SK-N-SH (cell line): ENCODE measurements around the gene NOLC1. TPM values are rescaled to one million over a fixed set of nuclear protein-coding genes. Genes with fewer than 3 reads are reported as not detected.
A peak's percentile ranks its signal among the peaks of the same experiment; 100 is the strongest.

Experiments
- CTCF ChIA-PET: fragments of 300-600, 350-600 bp; formaldehyde crosslinking; extraction: SDS; loops from one replicate; lab custom pipeline; 2021; lab: Yijun Ruan, JAX
- POLR2A ChIA-PET: fragments of 350-600 bp; sonication (Branson Sonifier 250); formaldehyde crosslinking; extraction: SDS; loops from one replicate; lab custom pipeline; 2020; ENCODE audit warnings: antibody characterized with exemption, inconsistent platforms; lab: Yijun Ruan, JAX
- DNase-seq: peaks from one replicate; pipeline ENCODE4 v3.0.0; 2012
- H2AFZ ChIP-seq: fragments of 200-600 bp; sonication (generic); 2 replicates; pipeline ENCODE4 v1.8.1; 2016; ENCODE audit warnings: antibody characterized with exemption, mild to moderate bottlenecking, low read depth
- H3F3A ChIP-seq: fragments of 200-600 bp; sonication (generic); replicated peaks from 2 replicates; pipeline ENCODE3; 2016; ENCODE audit warnings: antibody characterized with exemption, mild to moderate bottlenecking; ENCODE audit not compliant: insufficient read depth
- H3K27ac ChIP-seq, 2 experiments: fragments of 200-500 bp in 1 of 2; fragments of 200-600 bp in 1 of 2; sonication (Bioruptor generic) in 1 of 2; sonication (generic), shearing (Covaris generic) in 1 of 2; 2 replicates each; pipeline versions ENCODE4 v1.5.1 to v1.6.1; 2014 to 2016; ENCODE audit warnings: low read depth in 2 of 2, inconsistent platforms in 1 of 2, low read length in 1 of 2, mild to moderate bottlenecking in 1 of 2, mixed read lengths in 1 of 2
- H3K27me3 ChIP-seq: fragments of 200-600 bp; sonication (generic), shearing (Covaris generic); 2 replicates; pipeline ENCODE4 v1.6.1; 2016; ENCODE audit warnings: mixed run types; ENCODE audit not compliant: insufficient read depth
- H3K36me3 ChIP-seq, 2 experiments: fragments of 200-500 bp in 1 of 2; fragments of 200-600 bp in 1 of 2; sonication (Bioruptor generic) in 1 of 2; sonication (generic) in 1 of 2; replicated peaks in 1 of 2; 2 replicates each; pipeline versions ENCODE3 to v1.5.1; 2014 to 2016; ENCODE audit warnings: low read length in 1 of 2, mild to moderate bottlenecking in 1 of 2; ENCODE audit not compliant: insufficient read depth in 2 of 2, control insufficient read depth in 1 of 2
- H3K4me1 ChIP-seq, 2 experiments: fragments of 200-500 bp in 1 of 2; fragments of 200-600 bp in 1 of 2; sonication (Bioruptor generic) in 1 of 2; sonication (generic), shearing (Covaris generic) in 1 of 2; 2 replicates each; pipeline versions ENCODE4 v1.5.1 to v1.6.1; 2014 to 2016; ENCODE audit warnings: low read depth in 1 of 2, low read length in 1 of 2, mixed run types in 1 of 2; ENCODE audit not compliant: insufficient read depth in 2 of 2, control insufficient read depth in 1 of 2
- H3K4me2 ChIP-seq: fragments of 200-600 bp; sonication (generic), shearing (Covaris generic); 2 replicates; pipeline ENCODE4 v1.6.1; 2017; ENCODE audit warnings: mixed run types
- H3K4me3 ChIP-seq, 2 experiments: fragments of 200-500 bp in 1 of 2; fragments of 200-600 bp in 1 of 2; sonication (Bioruptor generic) in 1 of 2; sonication (generic), shearing (Covaris generic) in 1 of 2; 2 replicates each; pipeline versions ENCODE4 v1.5.1 to v1.8.1; 2014 to 2016; ENCODE audit warnings: low read depth in 2 of 2, inconsistent platforms in 1 of 2, low read length in 1 of 2, mild to moderate bottlenecking in 1 of 2, mixed read lengths in 1 of 2, moderate library complexity in 1 of 2
- H3K79me2 ChIP-seq: fragments of 200-600 bp; sonication (generic); 2 replicates; pipeline ENCODE4 v1.8.1; 2017; ENCODE audit warnings: mild to moderate bottlenecking; ENCODE audit not compliant: insufficient read depth
- H3K9ac ChIP-seq: fragments of 200-600 bp; sonication (generic); 2 replicates; pipeline ENCODE4 v1.6.1; 2017; ENCODE audit warnings: mixed run types
- H3K9me2 ChIP-seq: fragments of 200-600 bp; sonication (generic); 2 replicates; pipeline ENCODE4 v1.6.1; 2017; ENCODE audit warnings: mixed run types
- H3K9me3 ChIP-seq: fragments of 200-600 bp; sonication (generic); 2 replicates; pipeline ENCODE4 v1.6.1; 2017; ENCODE audit warnings: mixed run types, mild to moderate bottlenecking, moderate library complexity
- H4K20me1 ChIP-seq: fragments of 200-600 bp; sonication (generic); 2 replicates; pipeline ENCODE4 v1.6.1; 2017; ENCODE audit warnings: mild to moderate bottlenecking, mixed run types; ENCODE audit not compliant: insufficient read depth
- EP300 ChIP-seq, 2 experiments: IDR thresholded peaks; 2 replicates each; pipeline versions ENCODE4 v1.4.0 to v1.6.1; 2012; ENCODE audit warnings: borderline replicate concordance in 1 of 2, low read depth in 1 of 2, low read length in 1 of 2
- FOXJ3 ChIP-seq: sonication (generic); formaldehyde crosslinking; IDR thresholded peaks from 2 replicates; pipeline ENCODE4 v1.5.1; 2020; ENCODE audit warnings: mild to moderate bottlenecking, missing genetic modification reagents
- GATA2 ChIP-seq: sonication (generic); formaldehyde crosslinking; IDR thresholded peaks from 2 replicates; pipeline ENCODE4 v1.5.0; 2020; ENCODE audit warnings: mild to moderate bottlenecking, missing genetic modification reagents
- MAX ChIP-seq: IDR thresholded peaks from 2 replicates; pipeline ENCODE4 v1.4.0; 2012; ENCODE audit warnings: low read depth
- NFIC ChIP-seq: IDR thresholded peaks from 2 replicates; pipeline ENCODE4 v1.4.0; 2012; ENCODE audit warnings: borderline replicate concordance
- POLR2AphosphoS5 ChIP-seq: IDR thresholded peaks from 2 replicates; pipeline ENCODE4 v1.6.1; 2012; ENCODE audit warnings: low read depth, low read length
- RAD21 ChIP-seq: IDR thresholded peaks from 2 replicates; pipeline ENCODE4 v1.6.1; 2012; ENCODE audit warnings: mild to moderate bottlenecking, low read length
- RFX5 ChIP-seq: IDR thresholded peaks from 2 replicates; pipeline ENCODE4 v1.6.1; 2012; ENCODE audit warnings: mild to moderate bottlenecking, improper control_type of control experiment, low read length
- SMC3 ChIP-seq: IDR thresholded peaks from 2 replicates; pipeline ENCODE4 v1.6.1; 2012; ENCODE audit warnings: low read depth, low read length, improper control_type of control experiment
- TCF12 ChIP-seq: IDR thresholded peaks from 2 replicates; pipeline ENCODE4 v1.4.0; 2012
- USF2 ChIP-seq: fragments of 150-350 bp; IDR thresholded peaks from 2 replicates; pipeline ENCODE4 v1.6.1; 2017; ENCODE audit warnings: antibody characterized with exemption, low read length, low read depth, borderline replicate concordance
- ZBTB33 ChIP-seq: IDR thresholded peaks from 2 replicates; pipeline ENCODE4 v1.4.0; 2012; ENCODE audit warnings: low read depth, borderline replicate concordance
- WGBS: methylation state at CpG from one replicate; pipeline ENCODE4 v1.1.6; 2017; ENCODE audit warnings: low lambda C conversion rate; 5-methylcytosine and 5-hydroxymethylcytosine counted together
- polyA plus RNA-seq, 3 experiments: library from polyadenylated mRNA; depleted of rRNA; stranded (reverse); fragments of >200 nt; gene quantifications; 2 replicates each; pipeline ENCODE4 v1.2.3, GENCODE V29; 2012

Gene NOLC1
- polyA plus RNA-seq, 1 of the 3 experiments (the other 2 are of a cell fraction): 71.8 TPM

- H3K36me3 ChIP-seq: no peaks in the 10 kb centered on the region
- peaks cover 11% of the 10 kb centered on the region for H3F3A ChIP-seq
- POLR2A ChIA-PET: interaction anchor here (1.3 kb wide), 1 partner anchor 17 kb away, joined by 6 read pairs; the partner anchor contains the start of gene ELOVL3
- peaks cover 4% of the 10 kb centered on the region; the same call in 1 of the 2 replicates for H3K9me3 ChIP-seq
- peaks cover 9 to 14% of the 10 kb centered on the region in 2 experiments; a peak in 3 of 4 replicates for H3K4me1 ChIP-seq
- H4K20me1 ChIP-seq: peaks cover 6% of the 10 kb centered on the region; the same call in 1 of the 2 replicates
- H3K27ac ChIP-seq: peak overlapping the region; percentile 44 to 79; a peak in 3 of 4 replicates
- H3K9me2 ChIP-seq: no peaks in the 10 kb centered on the region
- no peaks in the 10 kb centered on the region for H3K79me2 ChIP-seq
- no peak overlapping the region for H3K9ac ChIP-seq
- 20% methylated on average over 5 of the region's 5 CpGs for WGBS
- peak overlapping the region; percentile 57; the same call in 1 of the 2 replicates for H2AFZ ChIP-seq
- H3K4me3 ChIP-seq: no peak overlapping the region
- H3K4me2 ChIP-seq: peak overlapping the region; percentile 59; the same call in 1 of the 2 replicates
- H3K27me3 ChIP-seq: no peaks in the 10 kb centered on the region
- CTCF ChIA-PET: interaction anchor here (0.8 to 5.1 kb wide), 7 partner anchors 18 to 191 kb away, joined by 3 to 28 read pairs (median 6); no protein-coding TSS in a partner anchor
- TF ChIP-seq POLR2AphosphoS5 (no peak), EP300 (IDR thresholded peaks at IDR 0.05; ENCODE audit: borderline replicate concordance in 1 of 2, low read depth in 1 of 2, low read length in 1 of 2) (peak in 1 of 2 experiments; percentile 65; a peak in 2 of 4 replicates), GATA2 (CRISPR knock-in tag) (peak; percentile 95), SMC3 (no peak), TCF12 (peak; percentile 66), USF2 (no peak), RAD21 (peak; percentile 26), MAX (no peak), FOXJ3 (CRISPR knock-in tag) (peak; percentile 40; the same call in 1 of the 2 replicates), NFIC (peak; percentile 71)
- peak; percentile 87 for DNase-seq
Measured at GRCh38 chr10:102208311-102209035, 56.3 kb downstream of the NOLC1 start.

- Histone ChIP-seq H3K9me2 (no peaks in the 10 kb centered on the region), H3K27ac (no peak overlapping the region)
- CTCF ChIA-PET: interaction anchor here (0.8 to 5.1 kb wide), 3 partner anchors 15 to 42 kb away, joined by 3 to 28 read pairs (median 23); no protein-coding TSS in a partner anchor
Measured at GRCh38 chr10:102211615-102212299, 59.6 kb downstream of the NOLC1 start.

More at GRCh38 chr10:102211615-102212299, 59.6 kb downstream of the NOLC1 start:
- H3K79me2 ChIP-seq: no peaks in the 10 kb centered on the region
- H2AFZ ChIP-seq: no peak overlapping the region
- peaks cover 11% of the 10 kb centered on the region for H3F3A ChIP-seq
- no peak overlapping the region for H3K4me2 ChIP-seq
- peaks cover 6% of the 10 kb centered on the region; the same call in 1 of the 2 replicates for H4K20me1 ChIP-seq
- no peaks in the 10 kb centered on the region for H3K9me3 ChIP-seq
- no peak for DNase-seq
- no peaks in the 10 kb centered on the region for H3K36me3 ChIP-seq
- no peak for TF ChIP-seq ZBTB33
- TF ChIP-seq RFX5: no peak
- no peak for TF ChIP-seq RAD21
- TF ChIP-seq SMC3: no peak
- H3K4me3 ChIP-seq: no peak overlapping the region
- H3K4me1 ChIP-seq: peaks cover 9 to 14% of the 10 kb centered on the region in 2 experiments; a peak in 3 of 4 replicates
- no peaks in the 10 kb centered on the region for H3K27me3 ChIP-seq
- POLR2A ChIA-PET: no interaction called here
- 66% methylated on average over 3 of the region's 3 CpGs for WGBS
- no peak overlapping the region for H3K9ac ChIP-seq

Other genes starting within 250 kb of the NOLC1 start
- 12.1 and 16.8 TPM in 2 replicates for gene ARMH3, start 96.2 kb upstream of the NOLC1 start, polyA plus RNA-seq (2012; rRNA removed)
- gene HPS6, start 87.0 kb upstream of the NOLC1 start, polyA plus RNA-seq (2012; rRNA removed): 7.3 and 7.8 TPM in 2 replicates
- gene LDB1, start 32.0 kb upstream of the NOLC1 start, polyA plus RNA-seq (2012; rRNA removed): 85.9 and 113 TPM in 2 replicates
- 22.6 and 23.1 TPM in 2 replicates for gene PPRC1, start 19.3 kb upstream of the NOLC1 start, polyA plus RNA-seq (2012; rRNA removed)
- 0.25 and 0.29 TPM in 2 replicates for gene ELOVL3, start 73.9 kb downstream of the NOLC1 start, polyA plus RNA-seq (2012; rRNA removed)
- not detected in 2 replicates for gene PITX3, start 89.1 kb downstream of the NOLC1 start, polyA plus RNA-seq (2012; rRNA removed)
- gene GBF1, start 93.1 kb downstream of the NOLC1 start, polyA plus RNA-seq (2012; rRNA removed): 11.4 and 12.3 TPM in 2 replicates
- 20.6 and 26.6 TPM in 2 replicates for gene NFKB2, start 243.3 kb downstream of the NOLC1 start, polyA plus RNA-seq (2012; rRNA removed)